CD8-positive, alpha-beta memory T cell (primary cell): ENCODE data around the gene BDP1. TPM values are rescaled to one million over a fixed set of nuclear protein-coding genes. Genes with fewer than 3 reads are reported as not detected.
"Not testable (repeated sequence)": the region's sequence is repeated elsewhere in the genome, so short reads cannot be mapped to it uniquely, and the experiment has no call there.

Source experiments
- CTCF ChIA-PET: fragments of 350-600 bp; sonication (Branson Sonifier 250); formaldehyde crosslinking; loops from one replicate; lab custom pipeline; 2021; ENCODE audit warnings: antibody characterized with exemption; lab: Charles Lee
- POLR2A ChIA-PET: fragments of 350-600 bp; sonication (Branson Sonifier 250); formaldehyde crosslinking; loops from one replicate; lab custom pipeline; 2021; ENCODE audit warnings: antibody characterized with exemption; lab: Charles Lee
- DNase-seq, 5 donors: peaks; one replicate each; pipeline versions ENCODE4 v3.0.0 to v3.0.0-alpha.2; 2020 to 2022; ENCODE audit warnings: mixed read lengths in 1 of 5
- H3K27ac ChIP-seq: one replicate; pipeline ENCODE4 v1.7.0; 2013; ENCODE audit warnings: low read depth, mild to moderate bottlenecking, low read length, moderate library complexity
- H3K27me3 ChIP-seq: 2 replicates; pipeline ENCODE4 v1.7.0; 2013; ENCODE audit warnings: low read length, mild to moderate bottlenecking; ENCODE audit not compliant: insufficient read depth, poor library complexity, severe bottlenecking
- H3K36me3 ChIP-seq: 2 replicates; pipeline ENCODE4 v1.7.0; 2013; ENCODE audit warnings: mild to moderate bottlenecking, low read length, moderate library complexity; ENCODE audit not compliant: insufficient read depth
- H3K4me1 ChIP-seq: 2 replicates; pipeline ENCODE4 v1.7.0; 2013; ENCODE audit warnings: mild to moderate bottlenecking, low read length, moderate library complexity; ENCODE audit not compliant: insufficient read depth
- H3K4me3 ChIP-seq: 2 replicates; pipeline ENCODE4 v1.7.0; 2013; ENCODE audit warnings: mild to moderate bottlenecking, low read length
- H3K9me3 ChIP-seq: 2 replicates; pipeline ENCODE4 v1.7.0; 2013; ENCODE audit warnings: mild to moderate bottlenecking, low read length
- H3K27ac Mint-ChIP-seq, 8 donors: one replicate each; pipeline ENCODE4 v1.8.0; 2020 to 2021; ENCODE audit warnings: mixed read lengths in 8 of 8, mild to moderate bottlenecking in 6 of 8, inconsistent platforms in 3 of 8, moderate library complexity in 3 of 8
- H3K27me3 Mint-ChIP-seq, 2 donors: one replicate each; pipeline ENCODE4 v1.8.0; 2020 to 2021; ENCODE audit warnings: mixed read lengths in 2 of 2, mild to moderate bottlenecking in 1 of 2, moderate library complexity in 1 of 2
- H3K36me3 Mint-ChIP-seq, 3 donors: one replicate each; pipeline ENCODE4 v1.8.0; 2020 to 2021; ENCODE audit warnings: mixed read lengths in 3 of 3, inconsistent platforms in 1 of 3, mild to moderate bottlenecking in 1 of 3
- H3K4me1 Mint-ChIP-seq, 3 donors: one replicate each; pipeline ENCODE4 v1.8.0; 2020 to 2021; ENCODE audit warnings: mixed read lengths in 3 of 3, inconsistent platforms in 1 of 3, mild to moderate bottlenecking in 1 of 3
- H3K4me3 Mint-ChIP-seq, 7 donors: one replicate each; pipeline ENCODE4 v1.8.0; 2020 to 2021; ENCODE audit warnings: mixed read lengths in 7 of 7, mild to moderate bottlenecking in 6 of 7, moderate library complexity in 4 of 7, inconsistent platforms in 2 of 7
- H3K9me3 Mint-ChIP-seq, 5 donors: one replicate each; pipeline ENCODE4 v1.8.0; 2020 to 2022; ENCODE audit warnings: mixed read lengths in 5 of 5, mild to moderate bottlenecking in 3 of 5, moderate library complexity in 2 of 5, inconsistent platforms in 1 of 5
- polyA plus RNA-seq: library from polyadenylated mRNA; unstranded; fragments of 300-500 nt; fragmentation: Illumina TruSeq; gene quantifications from one replicate; pipeline ENCODE4 v1.2.3, GENCODE V29; 2021
- total RNA-seq, 2 experiments: library from RNA; stranded (reverse); gene quantifications; one replicate each; pipeline ENCODE4 v1.2.3, GENCODE V29; 2021

Gene BDP1
- total and polyA plus RNA-seq, 3 experiments from 2014 or later = 18.1 to 35.0 (median 33.4) TPM

DNA sequence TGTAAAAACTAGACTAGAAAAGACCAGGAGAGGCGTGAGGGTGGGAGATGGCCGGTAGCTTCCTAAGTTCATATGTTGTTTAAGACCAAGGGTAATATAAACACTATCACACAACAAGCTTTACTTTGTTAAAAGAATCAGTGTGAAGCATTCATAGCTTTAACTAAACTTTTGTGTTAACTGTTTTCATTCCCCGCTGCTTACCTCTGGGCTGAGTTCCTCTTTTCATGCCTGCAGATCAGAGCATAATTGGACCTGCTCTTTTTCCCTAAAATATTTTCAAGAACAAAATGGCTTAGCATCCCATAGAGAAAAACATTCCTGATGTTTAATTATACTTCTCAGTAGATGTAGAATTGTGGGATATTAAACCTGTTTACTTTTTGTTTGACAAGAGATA, 23.0 kb upstream of the BDP1 start:
- H3K36me3 ChIP-seq, H3K4me3 Mint-ChIP-seq, H3K27ac ChIP-seq, H3K36me3 Mint-ChIP-seq, H3K27me3 ChIP-seq, H3K4me1 Mint-ChIP-seq, H3K27ac Mint-ChIP-seq, H3K4me1 ChIP-seq, H3K4me3 ChIP-seq, CTCF ChIA-PET, H3K9me3 Mint-ChIP-seq, H3K9me3 ChIP-seq, DNase-seq, POLR2A ChIA-PET: not testable (repeated sequence)
- H3K27me3 Mint-ChIP-seq = peaks cover 2 to 44% of the 10 kb centered on the region in 2 donors

DNA sequence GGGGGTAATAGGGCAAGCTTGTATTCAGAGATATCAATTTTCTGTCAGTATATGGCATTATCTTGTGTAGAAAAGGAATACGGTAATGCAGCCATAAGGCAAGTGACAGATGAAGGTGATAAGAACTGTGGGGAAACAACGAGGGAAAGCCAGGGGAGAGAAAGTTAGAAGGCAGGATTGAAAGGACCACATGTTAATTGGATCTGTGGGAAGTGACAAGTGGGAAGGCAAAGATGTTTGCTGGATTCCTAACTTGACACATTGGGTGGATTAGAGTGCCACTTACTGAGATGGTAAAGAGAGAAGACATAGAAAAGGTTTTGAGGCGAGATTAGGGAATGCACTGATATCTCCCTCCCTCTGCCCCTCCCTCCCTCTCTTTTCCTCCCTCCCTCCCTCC, 20.6 kb upstream of the BDP1 start:
- H3K27ac ChIP-seq, POLR2A ChIA-PET, CTCF ChIA-PET, H3K36me3 Mint-ChIP-seq, H3K4me1 ChIP-seq, H3K27ac Mint-ChIP-seq, H3K9me3 ChIP-seq, DNase-seq, H3K36me3 ChIP-seq, H3K9me3 Mint-ChIP-seq, H3K4me1 Mint-ChIP-seq, H3K4me3 ChIP-seq, H3K27me3 ChIP-seq, H3K4me3 Mint-ChIP-seq: not testable (repeated sequence)
- peaks cover 2 to 40% of the 10 kb centered on the region in 2 donors for H3K27me3 Mint-ChIP-seq

DNA sequence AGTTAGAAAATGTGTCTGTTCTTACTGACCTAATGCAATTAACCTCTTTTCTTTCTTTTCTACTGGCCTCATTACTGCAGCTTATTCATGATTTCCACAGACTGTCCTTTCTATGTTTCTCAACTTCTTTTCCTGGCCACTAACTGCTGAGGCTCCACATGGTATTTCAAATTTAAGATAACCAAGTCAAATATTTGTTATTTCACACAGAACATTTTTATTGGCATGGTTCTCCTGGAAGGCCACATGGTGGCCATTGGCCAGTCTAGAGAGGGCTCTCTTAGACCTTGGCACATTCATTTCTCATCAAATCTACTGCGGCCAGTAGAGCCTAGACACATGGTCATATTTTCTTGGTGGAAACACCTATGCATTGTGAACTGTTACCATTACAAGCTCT, 13.9 kb upstream of the BDP1 start:
- H3K36me3 Mint-ChIP-seq, H3K27ac Mint-ChIP-seq, H3K27ac ChIP-seq, H3K9me3 Mint-ChIP-seq, DNase-seq, H3K36me3 ChIP-seq, H3K27me3 ChIP-seq, H3K4me3 ChIP-seq, H3K4me1 ChIP-seq, CTCF ChIA-PET, POLR2A ChIA-PET, H3K9me3 ChIP-seq, H3K4me3 Mint-ChIP-seq: not testable (repeated sequence)
- Mint-ChIP-seq H3K4me1 (peaks cover 5 to 13% (median 5%) of the 10 kb centered on the region in 3 donors), H3K27me3 (peaks cover 5 to 38% of the 10 kb centered on the region in 2 donors)

DNA sequence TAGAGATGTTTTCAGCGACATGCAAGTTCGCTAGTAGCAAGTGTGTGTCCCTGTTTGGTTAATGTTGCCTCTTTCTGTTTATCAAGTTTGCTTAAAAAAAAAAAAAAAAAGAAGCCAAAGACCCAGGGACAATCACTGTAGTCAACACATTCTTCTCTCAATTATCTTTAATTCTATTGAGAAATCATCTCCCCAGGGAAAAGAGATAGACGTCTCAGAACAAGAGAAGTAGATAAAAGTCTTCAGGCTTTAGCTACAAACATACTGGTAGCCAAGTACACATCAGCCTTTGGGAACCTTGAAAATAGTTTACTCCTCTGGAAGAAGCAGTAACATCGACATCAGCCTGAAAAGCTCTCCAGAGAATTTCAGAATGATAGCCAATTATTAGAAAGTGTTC, 11.6 kb upstream of the BDP1 start:
- H3K27me3 Mint-ChIP-seq = peaks cover 10 to 41% of the 10 kb centered on the region in 2 donors
- POLR2A ChIA-PET = not testable (repeated sequence)

GRCh38 chr5:71445015-71445414, 10.4 kb upstream of the BDP1 start:
- H3K4me1 ChIP-seq, H3K9me3 Mint-ChIP-seq, CTCF ChIA-PET, H3K27me3 ChIP-seq, H3K4me3 ChIP-seq, H3K27ac Mint-ChIP-seq, DNase-seq, POLR2A ChIA-PET, H3K9me3 ChIP-seq, H3K27ac ChIP-seq, H3K36me3 ChIP-seq, H3K36me3 Mint-ChIP-seq: not testable (repeated sequence)
- peaks cover 8 to 17% (median 11%) of the 10 kb centered on the region in 3 donors for H3K4me1 Mint-ChIP-seq
- H3K4me3 Mint-ChIP-seq = peak overlapping the region in 1 of 7 donors; percentile 47
- H3K27me3 Mint-ChIP-seq = peaks cover 10 to 45% of the 10 kb centered on the region in 2 donors

More for the DNA sequence above, 11.6 kb upstream of the BDP1 start:
- CTCF ChIA-PET, H3K4me3 Mint-ChIP-seq, H3K27me3 ChIP-seq, DNase-seq, H3K9me3 Mint-ChIP-seq, H3K9me3 ChIP-seq, H3K27ac Mint-ChIP-seq, H3K4me3 ChIP-seq, H3K4me1 ChIP-seq, H3K27ac ChIP-seq, H3K36me3 ChIP-seq, H3K36me3 Mint-ChIP-seq: not testable (repeated sequence)
- peaks cover 8 to 17% (median 11%) of the 10 kb centered on the region in 3 donors for H3K4me1 Mint-ChIP-seq

DNA sequence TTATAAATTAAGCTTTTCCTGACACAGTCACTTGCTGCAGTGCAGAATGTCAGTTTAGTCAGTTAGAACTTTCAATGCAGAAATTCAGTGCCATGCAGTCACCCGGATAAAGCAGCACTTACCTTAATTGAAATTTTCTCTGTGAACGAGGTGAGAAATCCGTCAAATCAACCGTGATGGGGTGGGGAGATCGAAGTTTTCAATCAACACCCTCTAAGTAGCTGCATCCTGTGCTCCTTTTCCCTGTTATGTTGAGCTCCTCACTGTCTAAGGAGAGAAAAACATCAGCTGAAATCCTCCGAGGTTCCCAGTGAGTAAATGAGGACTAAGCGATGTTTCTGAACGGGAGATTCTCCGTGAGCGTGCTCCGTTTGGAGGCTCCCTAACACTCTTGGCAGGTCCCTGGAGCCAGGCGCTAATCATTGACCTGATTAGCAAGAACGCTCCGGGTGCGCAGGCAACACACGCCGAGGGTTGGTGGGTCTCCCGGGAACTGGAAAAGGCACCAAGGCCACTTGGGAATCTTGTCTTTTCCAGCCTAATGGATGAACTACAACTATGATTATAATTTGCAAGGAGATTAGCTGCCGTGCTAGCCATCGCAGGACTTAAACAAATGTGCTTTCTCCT, 9.8 kb upstream of the BDP1 start:
- H3K4me1 ChIP-seq, H3K36me3 Mint-ChIP-seq, CTCF ChIA-PET, H3K36me3 ChIP-seq, H3K9me3 Mint-ChIP-seq, DNase-seq, H3K27me3 ChIP-seq, H3K4me3 ChIP-seq, H3K27ac ChIP-seq, POLR2A ChIA-PET, H3K9me3 ChIP-seq, H3K27ac Mint-ChIP-seq: not testable (repeated sequence)
- Mint-ChIP-seq H3K27me3 (peaks cover 12 to 46% of the 10 kb centered on the region in 2 donors), H3K4me3 (peak overlapping the region in 3 of 7 donors; percentile 15 to 47 (median 39)), H3K4me1 (peaks cover 8 to 17% (median 11%) of the 10 kb centered on the region in 3 donors)

- H3K9me3 ChIP-seq, DNase-seq, CTCF ChIA-PET, H3K27me3 ChIP-seq, H3K36me3 Mint-ChIP-seq, POLR2A ChIA-PET, H3K4me1 ChIP-seq, H3K36me3 ChIP-seq, H3K27ac ChIP-seq, H3K4me3 ChIP-seq, H3K27ac Mint-ChIP-seq, H3K9me3 Mint-ChIP-seq: not testable (repeated sequence)
- peaks cover 8 to 17% (median 11%) of the 10 kb centered on the region in 3 donors for H3K4me1 Mint-ChIP-seq
- peak overlapping the region in 3 of 7 donors; percentile 3 to 21 (median 17) for H3K4me3 Mint-ChIP-seq
- H3K27me3 Mint-ChIP-seq = peaks cover 11 to 43% of the 10 kb centered on the region in 2 donors
Observed at GRCh38 chr5:71446540-71447216, 8.8 kb upstream of the BDP1 start.

DNA sequence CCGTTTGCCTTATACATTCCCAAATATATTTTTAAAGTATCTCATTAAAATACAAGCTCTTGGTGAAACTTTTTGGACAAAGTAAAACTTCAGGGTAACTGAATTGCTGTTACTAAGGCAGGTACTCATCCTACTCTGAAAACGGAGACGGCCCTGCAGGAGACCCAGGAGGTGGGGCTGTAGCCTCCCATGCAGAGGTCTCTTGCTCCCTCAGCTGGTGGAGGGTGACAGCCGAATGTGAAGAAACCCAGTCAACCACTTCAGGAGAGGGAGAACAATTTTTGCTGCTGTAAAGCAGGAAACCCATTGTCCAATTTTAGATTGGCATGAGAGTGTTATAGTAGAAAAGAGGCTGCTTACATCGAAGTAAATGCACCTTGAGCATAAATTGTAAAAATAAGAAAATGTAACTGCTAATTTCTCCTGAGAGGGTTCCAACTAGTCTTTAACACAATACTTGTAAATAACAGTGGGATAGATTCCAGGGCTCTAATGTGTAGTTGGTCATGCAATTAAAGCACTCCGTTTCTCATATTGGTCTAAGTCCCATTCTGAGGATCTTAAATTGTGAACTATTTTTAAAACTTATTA, 8.1 kb upstream of the BDP1 start:
- H3K9me3 ChIP-seq, H3K36me3 ChIP-seq, H3K27ac Mint-ChIP-seq, H3K36me3 Mint-ChIP-seq, H3K9me3 Mint-ChIP-seq, H3K27ac ChIP-seq, H3K4me1 ChIP-seq, H3K4me3 ChIP-seq, H3K27me3 ChIP-seq, CTCF ChIA-PET, POLR2A ChIA-PET, H3K4me3 Mint-ChIP-seq: not testable (repeated sequence)
- DNase-seq = peak in 4 of 5 donors; percentile 13 to 70 (median 46)
- Mint-ChIP-seq H3K4me1 (peaks cover 8 to 17% (median 11%) of the 10 kb centered on the region in 3 donors), H3K27me3 (peaks cover 9 to 48% of the 10 kb centered on the region in 2 donors)
